Activated CD4-positive, alpha-beta T cell treated with anti-CD3 and anti-CD28 coated beads, Interleukin-2, amount 10 ng/mL, durations not matched to agents 7 days and 5 days (primary cell): ENCODE results near the gene WNT8B. TPM values are rescaled to one million over a fixed set of nuclear protein-coding genes. Genes with fewer than 3 reads are reported as not detected.

Experiments used
- CTCF ChIA-PET: fragments of 350-600 bp; sonication (Branson Sonifier 250); formaldehyde crosslinking; loops from one replicate; lab custom pipeline; 2021; ENCODE audit warnings: antibody characterized with exemption; lab: Charles Lee
- POLR2A ChIA-PET: fragments of 350-600 bp; sonication (Branson Sonifier 250); formaldehyde crosslinking; loops from one replicate; lab custom pipeline; 2021; ENCODE audit warnings: antibody characterized with exemption; lab: Charles Lee
- DNase-seq: peaks from one replicate; pipeline ENCODE4 v3.0.0-alpha.2; 2020
- H3K27ac Mint-ChIP-seq: one replicate; pipeline ENCODE4 v1.8.0; 2021; ENCODE audit warnings: mild to moderate bottlenecking, moderate library complexity, mixed read lengths
- H3K27me3 Mint-ChIP-seq: one replicate; pipeline ENCODE4 v1.8.0; 2021; ENCODE audit warnings: mixed read lengths
- H3K36me3 Mint-ChIP-seq: one replicate; pipeline ENCODE4 v1.8.0; 2021; ENCODE audit warnings: low read depth, mixed read lengths
- H3K4me1 Mint-ChIP-seq: one replicate; pipeline ENCODE4 v1.8.0; 2021; ENCODE audit warnings: mixed read lengths
- H3K4me3 Mint-ChIP-seq: one replicate; pipeline ENCODE4 v1.8.0; 2021; ENCODE audit warnings: mild to moderate bottlenecking, moderate library complexity, mixed read lengths
- H3K9me3 Mint-ChIP-seq: one replicate; pipeline ENCODE4 v1.8.0; 2021; ENCODE audit warnings: mixed read lengths
- total RNA-seq, 2 experiments: library from RNA; stranded (reverse); gene quantifications; one replicate each; pipeline ENCODE4 v1.2.3, GENCODE V29; 2021

The WNT8B gene
- total RNA-seq, 2 experiments from 2014 or later, result 0.10 to 0.40 TPM

GRCh38 chr10:100485801-100486495 is 23.1 kb downstream of the WNT8B start:
- DNase-seq, result no peak
- Mint-ChIP-seq H3K4me3 (no peak overlapping the region), H3K4me1 (peaks cover 35% of the 10 kb centered on the region), H3K36me3 (peaks cover 67% of the 10 kb centered on the region), H3K9me3 (no peaks in the 10 kb centered on the region), H3K27me3 (peaks cover 2% of the 10 kb centered on the region), H3K27ac (no peak overlapping the region)
- CTCF ChIA-PET, result interaction anchor here (0.9 to 2.5 kb wide), 5 partner anchors 10 to 52 kb away, joined by 3 to 7 read pairs (median 3); no protein-coding TSS in a partner anchor
- POLR2A ChIA-PET, result no interaction called here

DNA sequence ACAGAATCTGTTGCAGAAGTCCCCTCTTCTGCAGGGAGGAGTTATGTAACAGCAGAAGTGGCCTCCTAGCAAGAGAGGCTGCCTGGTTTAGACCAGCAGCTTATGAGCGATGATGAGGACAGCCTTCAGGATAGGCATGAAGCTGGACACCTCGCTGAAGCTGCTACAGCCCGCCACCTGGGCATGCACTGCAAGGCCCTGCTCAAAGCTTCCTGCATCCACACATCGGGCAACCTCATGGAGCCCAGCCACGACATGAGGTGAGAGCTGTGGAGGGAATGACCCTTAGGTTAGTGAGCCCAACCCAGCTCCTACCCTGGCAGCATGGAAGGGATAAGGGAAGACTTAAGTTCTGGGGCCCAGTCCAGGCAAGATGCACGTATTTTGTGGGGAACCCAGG is 24.7 kb downstream of the WNT8B start:
- ChIA-PET POLR2A (no interaction called here), CTCF (interaction anchor here (1.3 to 2.5 kb wide), 5 partner anchors 9 to 31 kb away, joined by 3 to 16 read pairs (median 6); no protein-coding TSS in a partner anchor)
- Mint-ChIP-seq H3K4me3 (no peak overlapping the region), H3K36me3 (peaks cover 74% of the 10 kb centered on the region), H3K27me3 (no peaks in the 10 kb centered on the region), H3K4me1 (peaks cover 30% of the 10 kb centered on the region), H3K27ac (no peak overlapping the region), H3K9me3 (no peaks in the 10 kb centered on the region)
- DNase-seq, result no peak

DNA sequence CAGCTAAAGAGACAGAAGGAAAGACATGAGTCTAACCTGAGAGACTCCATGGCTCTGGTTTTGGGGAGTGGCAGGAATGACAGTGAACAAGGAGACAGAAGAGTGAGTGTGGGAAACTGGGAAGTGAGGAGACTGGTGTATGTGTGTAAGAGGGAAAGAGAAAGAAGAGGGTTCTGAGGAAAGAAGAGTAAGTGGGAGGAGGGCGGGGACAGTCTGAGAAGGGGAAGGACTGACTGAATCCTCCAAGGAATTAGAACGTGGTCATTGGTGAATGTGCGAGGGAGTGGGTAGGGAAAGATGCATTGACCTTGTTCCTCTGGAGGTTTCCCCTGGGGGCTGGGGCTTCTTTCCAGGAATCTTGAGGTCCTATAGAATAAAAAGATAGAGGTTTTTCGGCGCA is 26.6 kb downstream of the WNT8B start:
- Mint-ChIP-seq H3K4me1 (peaks cover 21% of the 10 kb centered on the region), H3K36me3 (peaks cover 77% of the 10 kb centered on the region), H3K27ac (no peak overlapping the region), H3K4me3 (no peak overlapping the region), H3K9me3 (no peaks in the 10 kb centered on the region), H3K27me3 (no peaks in the 10 kb centered on the region)
- CTCF ChIA-PET, result interaction anchor here (1.9 to 2.1 kb wide), 2 partner anchors 11 to 29 kb away, joined by 6 to 16 read pairs; no protein-coding TSS in a partner anchor
- DNase-seq, result no peak
- POLR2A ChIA-PET, result no interaction called here

DNA sequence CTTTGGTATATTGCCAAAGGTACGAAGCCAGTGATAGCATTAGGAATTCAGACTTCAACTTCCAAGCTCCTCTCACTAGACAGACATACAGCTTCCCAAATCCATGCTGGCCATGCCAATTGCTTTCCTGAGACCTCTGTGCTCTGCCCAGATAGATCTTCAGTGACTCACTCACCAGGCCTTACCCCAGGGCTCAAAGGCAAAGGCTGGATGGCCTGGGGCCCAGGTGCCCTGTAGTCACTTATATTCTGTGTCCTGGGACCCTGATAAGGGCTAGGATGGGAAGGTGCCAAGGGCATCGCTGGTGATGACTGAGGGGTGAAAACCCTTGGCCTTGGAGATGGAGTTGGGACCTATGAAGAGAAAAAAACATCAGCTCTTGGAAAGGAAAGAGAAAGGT is 27.7 kb downstream of the WNT8B start:
- DNase-seq, result no peak
- H3K4me1 Mint-ChIP-seq, result peaks cover 18% of the 10 kb centered on the region
- H3K36me3 Mint-ChIP-seq, result peaks cover 73% of the 10 kb centered on the region
- POLR2A ChIA-PET, result no interaction called here
- H3K27ac Mint-ChIP-seq, result no peak overlapping the region
- CTCF ChIA-PET, result interaction anchor here (2.2 kb wide), 1 partner anchor 8 kb away, joined by 8 read pairs; no protein-coding TSS in a partner anchor
- H3K27me3 Mint-ChIP-seq, result no peaks in the 10 kb centered on the region
- no peak overlapping the region for H3K4me3 Mint-ChIP-seq
- H3K9me3 Mint-ChIP-seq, result no peaks in the 10 kb centered on the region

DNA sequence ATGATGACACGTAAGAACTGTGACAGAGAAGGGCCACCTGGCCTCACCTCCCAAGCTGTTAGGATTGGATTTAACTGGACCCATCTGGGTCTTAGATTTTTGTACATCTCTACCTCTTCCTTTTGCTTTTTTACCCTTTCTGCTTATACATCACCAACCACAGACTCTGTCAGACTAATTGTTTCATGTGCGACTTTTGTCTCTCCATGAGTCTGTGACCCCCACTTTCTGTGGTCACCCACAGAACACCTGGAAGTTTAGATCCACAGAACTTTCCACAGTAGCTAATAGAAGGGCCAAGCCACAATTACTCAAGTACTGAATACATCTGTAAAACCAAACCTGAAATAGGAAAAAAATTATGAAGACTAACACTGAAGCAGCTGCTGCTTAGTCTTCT is 33.8 kb downstream of the WNT8B start:
- Mint-ChIP-seq H3K9me3 (no peaks in the 10 kb centered on the region), H3K27me3 (no peaks in the 10 kb centered on the region), H3K27ac (no peak overlapping the region), H3K4me3 (no peak overlapping the region), H3K36me3 (peaks cover 83% of the 10 kb centered on the region), H3K4me1 (peaks cover 64% of the 10 kb centered on the region)
- POLR2A ChIA-PET, result interaction anchor here (1.1 kb wide), 1 partner anchor 14 kb away, joined by 3 read pairs; no protein-coding TSS in a partner anchor
- DNase-seq, result no peak
- CTCF ChIA-PET, result interaction anchor here (1.3 to 5.6 kb wide), 7 partner anchors 9 to 31 kb away, joined by 3 to 59 read pairs (median 6); no protein-coding TSS in a partner anchor

DNA sequence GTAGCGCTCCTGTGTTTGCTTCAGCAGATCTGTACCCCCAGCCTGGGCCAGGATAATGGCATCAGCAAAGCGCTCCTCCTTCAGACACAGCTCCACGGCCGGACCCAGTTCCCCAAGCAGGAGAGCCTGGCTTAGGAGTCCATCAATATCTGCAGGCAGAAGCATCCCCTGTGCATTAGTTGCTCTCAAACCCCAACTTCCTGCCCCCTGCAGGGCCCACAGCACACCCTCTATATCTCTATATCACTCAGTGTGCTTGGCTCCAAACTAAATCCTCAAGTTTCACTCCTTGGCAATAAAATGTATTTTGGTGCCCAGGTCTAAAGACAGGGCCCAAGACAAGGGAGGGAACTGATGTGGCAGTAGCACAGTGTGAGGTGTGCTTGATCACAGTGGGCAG is 35.2 kb downstream of the WNT8B start:
- DNase-seq, result no peak
- Mint-ChIP-seq H3K9me3 (no peaks in the 10 kb centered on the region), H3K36me3 (peaks cover 88% of the 10 kb centered on the region), H3K4me1 (peaks cover 75% of the 10 kb centered on the region), H3K27me3 (no peaks in the 10 kb centered on the region), H3K27ac (peak overlapping the region; percentile 54), H3K4me3 (no peak overlapping the region)
- ChIA-PET CTCF (interaction anchor here (0.6 to 5.6 kb wide), 8 partner anchors 10 to 456 kb away, joined by 3 to 59 read pairs (median 5); no protein-coding TSS in a partner anchor), POLR2A (no interaction called here)

DNA sequence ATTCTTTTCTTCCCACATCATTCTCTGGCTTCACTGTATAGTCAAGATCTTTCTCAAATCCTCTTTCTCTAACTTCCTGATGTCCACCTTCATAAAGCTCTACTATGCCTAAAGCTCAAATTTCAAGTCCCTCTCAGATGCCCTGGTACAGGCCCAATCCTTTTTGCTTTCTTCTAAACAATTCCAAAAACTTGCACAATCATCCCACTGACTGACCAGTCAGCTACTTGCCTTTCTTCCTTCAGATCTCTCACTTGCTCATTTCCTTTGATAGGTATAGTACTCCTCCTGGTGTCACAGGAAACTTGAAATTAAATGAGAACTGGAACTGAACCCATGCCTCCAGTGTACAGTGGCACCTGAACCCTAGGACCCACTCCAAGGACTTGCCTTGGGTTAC is 38.6 kb downstream of the WNT8B start:
- Mint-ChIP-seq H3K27ac (peak overlapping the region; percentile 22), H3K27me3 (no peaks in the 10 kb centered on the region), H3K4me3 (no peak overlapping the region), H3K36me3 (peaks cover 87% of the 10 kb centered on the region), H3K4me1 (peaks cover 92% of the 10 kb centered on the region), H3K9me3 (no peaks in the 10 kb centered on the region)
- ChIA-PET CTCF (interaction anchor here (1.1 to 2.9 kb wide), 4 partner anchors 13 to 77 kb away, joined by 3 to 16 read pairs (median 8); no protein-coding TSS in a partner anchor), POLR2A (no interaction called here)
- no peak for DNase-seq

DNA sequence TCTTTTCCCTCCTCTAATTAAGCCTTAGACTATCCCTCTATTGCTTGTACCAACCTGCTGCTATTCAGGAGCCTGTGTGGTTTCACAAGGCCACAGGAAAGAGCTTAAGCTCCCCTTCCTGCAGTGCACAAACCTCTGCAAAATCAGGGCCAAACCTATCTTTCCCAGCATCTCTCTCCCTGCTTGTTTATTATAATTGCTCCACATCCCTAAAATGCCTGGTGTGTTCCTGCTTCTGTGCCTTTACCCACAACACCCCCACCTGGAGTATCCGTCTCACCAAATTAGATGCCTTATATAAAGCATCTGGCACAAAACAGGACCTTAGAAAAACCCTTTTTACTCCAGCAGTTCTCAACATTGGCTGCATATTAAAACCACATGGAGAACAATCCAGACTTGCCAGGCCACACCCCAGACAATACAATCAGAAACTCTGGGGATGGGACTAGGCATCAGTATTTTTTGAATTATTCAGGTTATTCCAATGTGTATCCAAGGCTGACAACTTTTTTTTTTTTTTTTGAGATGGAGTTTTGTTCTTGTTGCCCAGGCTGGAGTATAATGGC is 40.2 kb downstream of the WNT8B start:
- Mint-ChIP-seq H3K4me1 (peaks cover 92% of the 10 kb centered on the region), H3K36me3 (peaks cover 83% of the 10 kb centered on the region), H3K9me3 (no peaks in the 10 kb centered on the region), H3K27ac (peak overlapping the region; percentile 42), H3K4me3 (no peak overlapping the region), H3K27me3 (no peaks in the 10 kb centered on the region)
- ChIA-PET POLR2A (no interaction called here), CTCF (interaction anchor here (0.7 to 1.7 kb wide), 3 partner anchors 15 to 145 kb away, joined by 3 read pairs; no protein-coding TSS in a partner anchor)
- no peak for DNase-seq

DNA sequence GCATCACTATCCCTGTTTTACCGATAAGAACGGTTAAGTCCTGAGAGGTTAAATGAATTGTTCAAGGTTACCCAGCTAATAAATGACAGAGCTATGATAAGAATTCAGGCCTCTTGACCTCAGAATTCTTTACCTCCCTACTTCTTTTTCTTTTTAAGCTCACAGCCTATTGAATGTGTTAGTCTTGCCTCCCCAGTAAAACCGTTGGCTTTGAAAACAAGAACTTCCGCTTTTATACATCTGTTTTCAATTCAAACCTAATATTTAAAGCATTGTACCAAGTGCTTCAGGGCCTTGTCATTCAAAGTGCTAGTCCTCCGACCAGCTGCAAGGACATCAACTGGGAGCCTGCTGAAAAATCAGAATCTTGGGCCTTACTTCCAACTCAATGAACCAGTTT is 41.3 kb downstream of the WNT8B start:
- H3K4me3 Mint-ChIP-seq, result no peak overlapping the region
- ChIA-PET CTCF (interaction anchor here (1.4 to 1.7 kb wide), 2 partner anchors 18 to 73 kb away, joined by 3 read pairs; no protein-coding TSS in a partner anchor), POLR2A (no interaction called here)
- H3K27ac Mint-ChIP-seq, result peak overlapping the region; percentile 52
- peaks cover 91% of the 10 kb centered on the region for H3K4me1 Mint-ChIP-seq
- H3K36me3 Mint-ChIP-seq, result peaks cover 78% of the 10 kb centered on the region
- H3K9me3 Mint-ChIP-seq, result no peaks in the 10 kb centered on the region
- DNase-seq, result no peak
- H3K27me3 Mint-ChIP-seq, result no peaks in the 10 kb centered on the region

GRCh38 chr10:100505164-100505563 is 42.4 kb downstream of the WNT8B start:
- peak overlapping the region; percentile 78 for H3K4me3 Mint-ChIP-seq
- POLR2A ChIA-PET, result interaction anchor here (0.5 to 0.7 kb wide), 2 partner anchors 56 to 414 kb away, joined by 3 to 4 read pairs; no protein-coding TSS in a partner anchor
- H3K27me3 Mint-ChIP-seq, result no peaks in the 10 kb centered on the region
- H3K9me3 Mint-ChIP-seq, result no peaks in the 10 kb centered on the region
- H3K27ac Mint-ChIP-seq, result peak overlapping the region; percentile 93
- peaks cover 69% of the 10 kb centered on the region for H3K36me3 Mint-ChIP-seq
- peaks cover 91% of the 10 kb centered on the region for H3K4me1 Mint-ChIP-seq
- CTCF ChIA-PET, result interaction anchor here (0.9 to 1.4 kb wide), 3 partner anchors 14 to 74 kb away, joined by 3 to 5 read pairs (median 4); partner anchors contain the start of gene SEC31B
- DNase-seq, result no peak

- Mint-ChIP-seq H3K9me3 (no peaks in the 10 kb centered on the region), H3K4me3 (peak overlapping the region; percentile 78), H3K4me1 (peaks cover 97% of the 10 kb centered on the region), H3K27me3 (no peaks in the 10 kb centered on the region), H3K27ac (peak overlapping the region; percentile 93), H3K36me3 (peaks cover 60% of the 10 kb centered on the region)
- no peak for DNase-seq
- POLR2A ChIA-PET, result interaction anchor here (0.7 kb wide), 1 partner anchor 220 kb away, joined by 3 read pairs; the partner anchor contains the start of gene BLOC1S2
- CTCF ChIA-PET, result interaction anchor here (0.9 to 12.7 kb wide), 5 partner anchors 12 to 157 kb away, joined by 3 to 170 read pairs (median 69); partner anchors contain the start of genes NDUFB8 and SEC31B
Measured at GRCh38 chr10:100506596-100507356, 44.0 kb downstream of the WNT8B start.

- no peak for DNase-seq
- CTCF ChIA-PET, result interaction anchor here (0.9 to 12.7 kb wide), 6 partner anchors 13 to 158 kb away, joined by 3 to 170 read pairs (median 60); partner anchors contain the start of genes HIF1AN, NDUFB8 and SEC31B
- Mint-ChIP-seq H3K4me1 (peaks cover 97% of the 10 kb centered on the region), H3K36me3 (peaks cover 60% of the 10 kb centered on the region), H3K9me3 (no peaks in the 10 kb centered on the region), H3K4me3 (peak overlapping the region; percentile 78), H3K27ac (peak overlapping the region; percentile 93), H3K27me3 (no peaks in the 10 kb centered on the region)
- POLR2A ChIA-PET, result interaction anchor here (0.7 kb wide), 1 partner anchor 221 kb away, joined by 3 read pairs; the partner anchor contains the start of gene BLOC1S2
Measured at GRCh38 chr10:100507357-100507732, 44.5 kb downstream of the WNT8B start.
